ENCODE measurements around the gene ST6GALNAC4. TPM values are rescaled to one million over a fixed set of nuclear protein-coding genes. Genes with fewer than 3 reads are reported as not detected.

ST6GALNAC4 gene
- polyA plus RNA-seq (ENCODE audit: insufficient read length in 3 of 3): 10 to 100 TPM; 10.6 to 11.8 (median 11.6) TPM

GRCh38 chr9:127916720-127917581, at the start of gene ST6GALNAC4:
Gene ST6GALNAC4, minus strand, starts transcription at chr9:127917041. Its CDS starts 622 bp downstream, at chr9:127916419.
- DNase-seq (ENCODE audit: low read depth in 3 of 3, low spot score in 2 of 3): no peak

- no peak for DNase-seq (ENCODE audit: low read depth in 3 of 3, low spot score in 2 of 3)
Observed at GRCh38 chr9:127965953-127966352, 49.1 kb upstream of the ST6GALNAC4 start.

- no peak for DNase-seq (ENCODE audit: low read depth in 3 of 3, low spot score in 2 of 3)
Observed at GRCh38 chr9:127963359-127964064, 46.7 kb upstream of the ST6GALNAC4 start.

GRCh38 chr9:127963041-127963358, 46.2 kb upstream of the ST6GALNAC4 start:
- DNase-seq (ENCODE audit: low read depth in 3 of 3, low spot score in 2 of 3): no peak

- no peak for DNase-seq (ENCODE audit: low read depth in 3 of 3, low spot score in 2 of 3)
Observed at GRCh38 chr9:127962278-127962677, 45.4 kb upstream of the ST6GALNAC4 start.

- no peak for DNase-seq (ENCODE audit: low read depth in 3 of 3, low spot score in 2 of 3)
Observed at GRCh38 chr9:127961613-127962155, 44.8 kb upstream of the ST6GALNAC4 start.

- DNase-seq (ENCODE audit: low read depth in 3 of 3, low spot score in 2 of 3): no peak
Observed at GRCh38 chr9:127961155-127961490, 44.3 kb upstream of the ST6GALNAC4 start.

- no peak for DNase-seq (ENCODE audit: low read depth in 3 of 3, low spot score in 2 of 3)
Observed at GRCh38 chr9:127960410-127961154, 43.7 kb upstream of the ST6GALNAC4 start.

- DNase-seq (ENCODE audit: low read depth in 3 of 3, low spot score in 2 of 3): no peak
Observed at GRCh38 chr9:127959841-127960409, 43.1 kb upstream of the ST6GALNAC4 start.

- no peak for DNase-seq (ENCODE audit: low read depth in 3 of 3, low spot score in 2 of 3)
Observed at GRCh38 chr9:127959398-127959797, 42.6 kb upstream of the ST6GALNAC4 start.

GRCh38 chr9:127958728-127959127, 41.9 kb upstream of the ST6GALNAC4 start:
- no peak for DNase-seq (ENCODE audit: low read depth in 3 of 3, low spot score in 2 of 3)

GRCh38 chr9:127955294-127956015, 38.6 kb upstream of the ST6GALNAC4 start:
- no peak for DNase-seq (ENCODE audit: low read depth in 3 of 3, low spot score in 2 of 3)

GRCh38 chr9:127954831-127955293, 38.0 kb upstream of the ST6GALNAC4 start:
- DNase-seq (ENCODE audit: low read depth in 3 of 3, low spot score in 2 of 3): no peak

- DNase-seq (ENCODE audit: low read depth in 3 of 3, low spot score in 2 of 3): no peak
Observed at GRCh38 chr9:127953768-127954505, 37.1 kb upstream of the ST6GALNAC4 start.

GRCh38 chr9:127953154-127953553, 36.3 kb upstream of the ST6GALNAC4 start:
- no peak for DNase-seq (ENCODE audit: low read depth in 3 of 3, low spot score in 2 of 3)

- DNase-seq (ENCODE audit: low read depth in 3 of 3, low spot score in 2 of 3): no peak
Observed at GRCh38 chr9:127950513-127951289, 33.9 kb upstream of the ST6GALNAC4 start.

GRCh38 chr9:127949827-127950512, 33.1 kb upstream of the ST6GALNAC4 start:
- DNase-seq (ENCODE audit: low read depth in 3 of 3, low spot score in 2 of 3): no peak

Data from right renal cortex interstitium (tissue), 3 donors.